Ishikawa (cell line): ENCODE results near the gene EIF1AX.

Experiments used
- RAD21 ChIP-seq: IDR thresholded peaks from 2 replicates; pipeline ENCODE4 v1.6.1; 2012; ENCODE audit warnings: low read depth
- REST ChIP-seq: IDR thresholded peaks from 2 replicates; pipeline ENCODE4 v1.6.1; 2012; ENCODE audit warnings: low read depth, mild to moderate bottlenecking
- TCF12 ChIP-seq: IDR thresholded peaks from 2 replicates; pipeline ENCODE4 v1.6.1; 2012; ENCODE audit warnings: low read depth

- TF ChIP-seq TCF12 (no peak), REST (no peak), RAD21 (no peak)
Observed at GRCh38 chrX:20128670-20129069, 13.0 kb downstream of the EIF1AX start.
